Measurements from ENCODE around the gene ARHGAP29.

Gene ARHGAP29

GRCh38 chr1:94122201-94122970 is 115.0 kb downstream of the ARHGAP29 start:
- H3K4me3 ChIP-seq (ENCODE audit: low read depth, low read length) = no peak overlapping the region

More at GRCh38 chr1:94122201-94122970, 115.0 kb downstream of the ARHGAP29 start:
- TF ChIP-seq CTCF (IDR thresholded peaks at IDR 0.05; ENCODE audit: low read depth, low read length) = no peak

All from WI38 (cell line).